ENCODE results near the gene CDIPT. TPM values are rescaled to one million over a fixed set of nuclear protein-coding genes. Genes with fewer than 3 reads are reported as not detected.

The CDIPT gene
- total and polyA plus RNA-seq, 7 experiments from 2014 or later, result 36.5 to 127 (median 77.8) TPM

DNA sequence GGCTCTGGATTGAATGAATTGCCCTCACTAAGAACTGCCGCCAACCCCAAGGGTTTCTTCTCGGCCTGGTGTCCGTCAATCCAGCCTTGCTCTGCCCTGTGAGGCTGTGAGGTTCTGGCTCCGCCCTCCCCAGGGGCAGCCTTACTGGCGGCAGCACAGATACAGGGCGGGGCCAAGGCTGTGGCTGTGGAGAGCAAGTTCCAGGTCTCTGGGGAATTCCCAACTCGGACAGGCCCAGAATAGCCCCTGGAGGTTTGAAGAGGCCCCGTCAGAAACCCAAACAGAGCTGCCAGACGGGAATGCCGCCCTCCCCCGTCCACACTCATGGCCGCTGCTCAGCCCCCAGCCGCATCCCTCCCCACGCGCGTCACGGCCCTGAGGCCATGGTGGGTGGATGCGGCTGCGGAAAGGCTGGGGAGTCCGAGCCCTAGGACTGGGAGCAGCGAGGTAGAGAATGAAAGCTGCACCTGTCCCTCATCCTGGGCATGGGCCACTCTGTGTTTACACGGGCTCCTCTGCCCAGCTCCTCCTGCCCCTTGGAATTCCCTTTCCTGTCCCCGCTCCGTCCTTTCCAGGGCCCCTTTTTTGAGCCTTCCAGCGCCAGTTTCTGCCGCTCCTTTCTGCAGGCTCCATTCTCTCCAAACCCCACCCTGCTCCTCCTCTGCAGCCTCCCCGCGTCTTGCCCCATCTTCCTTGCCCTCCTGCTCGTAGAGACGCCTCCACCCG is 51.7 kb downstream of the CDIPT start:
- no peaks in the 10 kb centered on the region for H3K27me3 ChIP-seq (ENCODE audit: control insufficient read depth in 2 of 2, insufficient read depth in 2 of 2, low read length in 2 of 2)
- intact Hi-C loops (cut with micrococcal nuclease), result loop anchor here in 1 of 2 donors (10.0 kb wide), 1 partner anchor 217 kb away; no protein-coding TSS in a partner anchor
- peak overlapping the region; percentile 79 for H3K27ac ChIP-seq (ENCODE audit: low read depth, low read length)
- Mint-ChIP-seq H3K4me1 (peaks cover 29 to 68% (median 59%) of the 10 kb centered on the region in 7 donors), H3K4me3 (peak overlapping the region; percentile 84 to 96 (median 90)), H3K9me3 (peaks cover 0 to 7% (median 0%) of the 10 kb centered on the region in 11 donors), H3K27me3 (peaks cover 0 to 25% (median 0%) of the 10 kb centered on the region in 5 donors), H3K36me3 (peaks cover 0 to 28% (median 3%) of the 10 kb centered on the region in 5 donors), H3K27ac (peak overlapping the region; percentile 72 to 97 (median 90))
- peaks cover 35 to 46% of the 10 kb centered on the region in 2 donors for H3K4me1 ChIP-seq (ENCODE audit: control insufficient read depth in 2 of 2, insufficient read depth in 2 of 2, low read length in 2 of 2)
- DNase-seq (peak in 7 of 9 donors; percentile 46 to 83 (median 48)), ATAC-seq (peak; percentile 41)
- peaks cover 0 to 14% (median 8%) of the 10 kb centered on the region in 3 experiments for H3K36me3 ChIP-seq (ENCODE audit: control insufficient read depth in 2 of 3, insufficient read depth in 3 of 3, low read length in 3 of 3)
- no peaks in the 10 kb centered on the region for H3K9me3 ChIP-seq (ENCODE audit: control insufficient read depth in 2 of 3, low read length in 3 of 3)
- POLR2A ChIA-PET, result interaction anchor here (0.6 to 6.5 kb wide), 7 partner anchors 10 to 110 kb away, joined by 3 to 75 read pairs (median 7); partner anchors contain the start of genes KIF22 and MVP
- CTCF ChIA-PET, result interaction anchor here (0.6 to 3.0 kb wide), 3 partner anchors 37 to 120 kb away, joined by 3 to 13 read pairs (median 4); no protein-coding TSS in a partner anchor
- H3K4me3 ChIP-seq (ENCODE audit: low read length), result peak overlapping the region; percentile 80

DNA sequence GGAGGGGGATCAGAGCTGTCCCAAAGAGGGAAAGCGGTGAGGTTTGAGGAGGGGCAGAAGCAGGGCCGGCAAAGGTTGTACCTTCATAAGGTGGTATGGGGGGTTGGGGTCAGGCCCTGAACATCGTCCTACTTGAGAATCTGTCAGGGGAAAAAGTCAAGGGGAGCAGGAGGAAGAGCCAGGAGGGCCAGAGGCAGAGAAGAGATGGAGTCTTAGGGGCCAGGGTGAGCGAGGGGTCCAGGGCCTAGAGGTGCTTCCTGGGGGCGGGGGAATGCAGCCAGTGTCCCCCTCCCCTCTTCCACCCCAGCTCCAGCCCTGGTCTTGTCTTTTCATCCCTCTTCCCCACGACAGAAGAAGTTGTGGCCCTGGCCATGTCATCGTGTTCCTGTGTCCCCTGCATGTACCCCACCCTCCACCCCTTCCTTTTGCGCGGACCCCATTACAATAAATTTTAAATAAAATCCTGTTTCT is 52.3 kb downstream of the CDIPT start:
- Mint-ChIP-seq H3K27me3 (peaks cover 0 to 23% (median 0%) of the 10 kb centered on the region in 5 donors), H3K9me3 (peaks cover 0 to 5% (median 0%) of the 10 kb centered on the region in 11 donors), H3K4me3 (peak overlapping the region; percentile 84 to 96 (median 90)), H3K27ac (peak overlapping the region; percentile 72 to 97 (median 90)), H3K36me3 (peaks cover 0 to 26% (median 3%) of the 10 kb centered on the region in 5 donors), H3K4me1 (peaks cover 29 to 65% (median 56%) of the 10 kb centered on the region in 7 donors)
- CTCF ChIA-PET, result interaction anchor here (1.9 to 3.0 kb wide), 2 partner anchors 37 to 110 kb away, joined by 4 to 13 read pairs; no protein-coding TSS in a partner anchor
- Histone ChIP-seq H3K27ac (ENCODE audit: low read depth, low read length) (peak overlapping the region; percentile 79), H3K4me3 (ENCODE audit: low read length) (peak overlapping the region; percentile 80), H3K27me3 (ENCODE audit: control insufficient read depth in 2 of 2, insufficient read depth in 2 of 2, low read length in 2 of 2) (no peaks in the 10 kb centered on the region), H3K4me1 (ENCODE audit: control insufficient read depth in 2 of 2, insufficient read depth in 2 of 2, low read length in 2 of 2) (peaks cover 35 to 46% of the 10 kb centered on the region in 2 donors), H3K36me3 (ENCODE audit: control insufficient read depth in 2 of 3, insufficient read depth in 3 of 3, low read length in 3 of 3) (peaks cover 0 to 14% (median 8%) of the 10 kb centered on the region in 3 experiments), H3K9me3 (ENCODE audit: control insufficient read depth in 2 of 3, low read length in 3 of 3) (no peaks in the 10 kb centered on the region)
- POLR2A ChIA-PET, result interaction anchor here (1.0 to 6.5 kb wide), 10 partner anchors 10 to 255 kb away, joined by 3 to 75 read pairs (median 9); partner anchors contain the start of genes ALDOA, KIF22 and MVP
- DNase-seq (no peak), ATAC-seq (no peak)
- intact Hi-C loops (cut with micrococcal nuclease), result loop anchor here in 1 of 2 donors (10.0 kb wide), 1 partner anchor 216 kb away; no protein-coding TSS in a partner anchor

DNA sequence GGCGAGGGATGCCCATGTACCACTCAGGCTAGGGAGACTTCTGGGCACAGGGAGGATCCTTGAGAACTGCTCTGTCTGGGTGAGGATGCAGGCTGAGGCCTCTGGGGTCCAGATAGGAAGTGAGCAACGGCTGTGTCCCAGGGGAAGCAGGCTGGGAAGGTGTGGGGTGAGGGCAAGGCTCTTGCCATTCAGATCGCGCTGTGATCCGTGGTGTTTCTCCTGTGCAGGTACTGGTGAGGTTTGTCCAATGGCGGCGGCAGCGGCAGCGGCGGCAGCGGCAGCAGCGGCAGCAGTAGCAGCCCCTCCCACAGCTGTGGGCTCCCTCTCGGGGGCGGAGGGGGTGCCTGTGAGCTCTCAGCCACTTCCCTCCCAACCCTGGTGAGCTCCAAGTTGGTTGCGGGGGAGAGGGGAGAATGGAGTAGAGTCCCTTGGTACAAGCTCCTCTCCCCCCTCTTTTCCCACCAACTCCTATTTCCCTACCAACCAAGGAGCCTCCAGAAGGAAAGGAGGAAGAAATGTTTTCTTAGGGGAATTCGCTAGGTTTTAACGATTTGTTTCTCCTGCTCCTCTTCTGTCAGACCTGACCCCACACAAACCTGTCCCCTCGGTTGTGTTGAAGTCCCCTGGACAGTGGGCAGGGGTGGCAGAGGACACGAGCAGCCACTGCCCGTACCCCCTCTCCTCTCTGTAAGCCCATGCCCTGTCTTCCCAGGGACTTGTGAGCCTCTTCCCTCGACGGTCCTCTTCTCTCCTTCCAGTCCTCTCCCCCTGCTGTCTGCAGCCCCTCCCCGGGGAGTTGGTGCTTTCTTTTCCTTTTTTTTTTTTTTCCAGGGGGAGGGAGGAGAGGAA is 53.0 kb downstream of the CDIPT start:
- Mint-ChIP-seq H3K4me3 (peak overlapping the region; percentile 76 to 96 (median 88)), H3K36me3 (peaks cover 0 to 29% (median 3%) of the 10 kb centered on the region in 5 donors), H3K27ac (peak overlapping the region; percentile 72 to 97 (median 90)), H3K9me3 (peaks cover 0 to 1% (median 0%) of the 10 kb centered on the region in 11 donors), H3K4me1 (peaks cover 30 to 64% (median 54%) of the 10 kb centered on the region in 7 donors), H3K27me3 (peaks cover 0 to 22% (median 0%) of the 10 kb centered on the region in 5 donors)
- peak overlapping the region; percentile 79 for H3K27ac ChIP-seq (ENCODE audit: low read depth, low read length)
- H3K36me3 ChIP-seq (ENCODE audit: control insufficient read depth in 2 of 3, insufficient read depth in 3 of 3, low read length in 3 of 3), result peaks cover 0 to 14% (median 8%) of the 10 kb centered on the region in 3 experiments
- H3K4me1 ChIP-seq (ENCODE audit: control insufficient read depth in 2 of 2, insufficient read depth in 2 of 2, low read length in 2 of 2), result peaks cover 31 to 44% of the 10 kb centered on the region in 2 donors
- ChIA-PET POLR2A (interaction anchor here (1.2 to 6.5 kb wide), 8 partner anchors 11 to 255 kb away, joined by 3 to 75 read pairs (median 20); partner anchors contain the start of genes ALDOA, KIF22 and MVP), CTCF (interaction anchor here (0.6 to 3.0 kb wide), 4 partner anchors 10 to 195 kb away, joined by 3 to 13 read pairs (median 4); partner anchors contain the start of gene MVP)
- peak overlapping the region; percentile 80 for H3K4me3 ChIP-seq (ENCODE audit: low read length)
- DNase-seq, result peak in 6 of 9 donors; percentile 27 to 52 (median 39)
- no peaks in the 10 kb centered on the region for H3K27me3 ChIP-seq (ENCODE audit: control insufficient read depth in 2 of 2, insufficient read depth in 2 of 2, low read length in 2 of 2)
- no peak for ATAC-seq
- intact Hi-C loops (cut with micrococcal nuclease), result loop anchor here (2.0 to 10.0 kb wide), 8 partner anchors 63 to 1112 kb away; partner anchors contain the start of genes ALDOA (in 1 of the 2), C16orf54 (in 1 of the 2), FBRS (in 1 of the 2) and FBXL19 (in 1 of the 2)
- no peaks in the 10 kb centered on the region for H3K9me3 ChIP-seq (ENCODE audit: control insufficient read depth in 2 of 3, low read length in 3 of 3)

DNA sequence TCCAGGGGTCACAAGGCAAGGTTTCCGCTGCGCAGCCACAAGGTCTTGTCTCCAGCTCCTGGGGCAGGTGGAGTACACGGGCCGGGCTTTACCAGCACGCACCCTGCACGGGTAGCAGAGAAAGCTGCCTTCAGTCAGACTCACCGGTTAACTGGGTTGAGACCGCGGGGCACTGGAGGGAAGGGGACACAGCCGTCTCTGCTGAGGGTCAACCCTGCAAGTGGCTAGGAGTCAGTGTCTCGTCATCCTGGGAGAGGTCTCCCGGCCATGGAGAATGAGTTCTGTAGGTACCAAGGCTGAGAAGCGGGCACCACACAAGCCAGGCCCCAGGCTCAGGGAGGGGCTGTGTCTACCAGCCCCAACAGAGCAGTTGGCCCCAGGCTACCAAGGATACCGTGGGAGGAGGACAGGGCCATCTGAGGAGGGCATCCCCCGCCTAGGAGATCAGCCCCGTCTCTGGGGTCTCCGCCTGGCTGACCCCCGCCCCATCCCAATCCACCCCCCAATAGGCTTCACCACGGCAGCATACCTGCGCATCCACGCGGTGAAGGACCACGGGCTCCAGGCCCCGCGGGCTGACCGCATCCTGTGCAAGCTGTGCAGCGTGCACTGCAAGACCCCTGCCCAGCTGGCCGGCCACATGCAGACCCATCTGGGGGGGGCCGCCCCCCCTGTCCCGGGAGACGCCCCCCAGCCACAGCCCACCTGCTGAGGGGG is 53.8 kb downstream of the CDIPT start:
- intact Hi-C loops (cut with micrococcal nuclease), result loop anchor here (2.0 to 10.0 kb wide), 8 partner anchors 62 to 1113 kb away; partner anchors contain the start of genes ALDOA (in 1 of the 2), C16orf54 (in 1 of the 2), FBRS (in 1 of the 2) and FBXL19 (in 1 of the 2)
- Mint-ChIP-seq H3K27ac (peak overlapping the region; percentile 92 to 99 (median 97)), H3K36me3 (peaks cover 0 to 33% (median 3%) of the 10 kb centered on the region in 5 donors), H3K27me3 (peaks cover 0 to 22% (median 0%) of the 10 kb centered on the region in 5 donors), H3K4me3 (peak overlapping the region; percentile 85 to 99 (median 95)), H3K9me3 (peaks cover 0 to 1% (median 0%) of the 10 kb centered on the region in 11 donors), H3K4me1 (peaks cover 30 to 62% (median 52%) of the 10 kb centered on the region in 7 donors)
- ATAC-seq (no peak), DNase-seq (no peak)
- H3K4me3 ChIP-seq (ENCODE audit: low read length), result peak overlapping the region; percentile 54
- CTCF ChIA-PET, result interaction anchor here (0.5 to 3.2 kb wide), 10 partner anchors 7 to 215 kb away, joined by 3 to 53 read pairs (median 4); partner anchors contain the start of genes MVP and PAGR1
- H3K4me1 ChIP-seq (ENCODE audit: control insufficient read depth in 2 of 2, insufficient read depth in 2 of 2, low read length in 2 of 2), result peaks cover 36 to 49% of the 10 kb centered on the region in 2 donors
- peaks cover 0 to 14% (median 8%) of the 10 kb centered on the region in 3 experiments for H3K36me3 ChIP-seq (ENCODE audit: control insufficient read depth in 2 of 3, insufficient read depth in 3 of 3, low read length in 3 of 3)
- H3K27me3 ChIP-seq (ENCODE audit: control insufficient read depth in 2 of 2, insufficient read depth in 2 of 2, low read length in 2 of 2), result no peaks in the 10 kb centered on the region
- no peaks in the 10 kb centered on the region for H3K9me3 ChIP-seq (ENCODE audit: control insufficient read depth in 2 of 3, low read length in 3 of 3)
- H3K27ac ChIP-seq (ENCODE audit: low read depth, low read length), result peak overlapping the region; percentile 79
- POLR2A ChIA-PET, result interaction anchor here (0.5 to 6.5 kb wide), 16 partner anchors 9 to 371 kb away, joined by 4 to 109 read pairs (median 10); partner anchors contain the start of genes ALDOA, C16orf54, CDIPT and KIF22

Data from naive thymus-derived CD4-positive, alpha-beta T cell (primary cell).